Endothelial cell of umbilical vein (primary cell): Measurements from ENCODE around the gene TSPAN5. TPM values are rescaled to one million over a fixed set of nuclear protein-coding genes. Genes with fewer than 3 reads are reported as not detected.

Source experiments
- BruUV-seq: library from RNA; stranded (reverse); fragments of 400-500 nt; replicated peaks from 2 replicates; lab custom pipeline; 2021; lab: Mats Ljungman, UMichigan
- CTCF ChIA-PET: fragments of 300-600, 350-600 bp; sonication (Branson Sonifier 250); formaldehyde crosslinking; loops from one replicate; lab custom pipeline; 2021; ENCODE audit warnings: antibody characterized with exemption, inconsistent platforms; lab: Charles Lee
- POLR2A ChIA-PET: fragments of 300-600, 350-600 bp; sonication (Branson Sonifier 250); formaldehyde crosslinking; loops from one replicate; lab custom pipeline; 2021; ENCODE audit warnings: antibody characterized with exemption, inconsistent platforms; lab: Charles Lee
- DNase-seq: peaks from one replicate; pipeline ENCODE4 v3.0.0-alpha.2; 2011; ENCODE audit warnings: low read depth, low spot score
- FAIRE-seq: peaks from 2 replicates; lab custom pipeline; 2011; peaks lifted over from hg19 to GRCh38; lab: Jason Lieb, UNC
- H2AFZ ChIP-seq: 2 replicates; pipeline ENCODE4 v1.6.0; 2012; ENCODE audit warnings: low read depth, low read length, control low read depth, inconsistent platforms
- H3K27ac ChIP-seq: 2 replicates; pipeline ENCODE4 v1.5.1; 2011; ENCODE audit warnings: low read depth, mild to moderate bottlenecking, control low read depth, low read length, moderate library complexity; ENCODE audit not compliant: insufficient read depth
- H3K27me3 ChIP-seq, 2 experiments: 2 replicates each; pipeline versions ENCODE4 v1.6.0 to v1.6.1; 2011; ENCODE audit warnings: low read length in 2 of 2, mixed read lengths in 1 of 2; ENCODE audit not compliant: control insufficient read depth in 2 of 2, insufficient read depth in 2 of 2
- H3K36me3 ChIP-seq, 2 experiments: 2 replicates in 1 of 2; 3 replicates in 1 of 2; pipeline ENCODE4 v1.5.1; 2011; ENCODE audit warnings: low read length in 2 of 2, mild to moderate bottlenecking in 1 of 2, moderate library complexity in 1 of 2; ENCODE audit not compliant: control insufficient read depth in 2 of 2, insufficient read depth in 2 of 2; ENCODE audit errors: extremely low read depth in 1 of 2
- H3K4me1 ChIP-seq: 3 replicates; pipeline ENCODE4 v1.5.1; 2011; ENCODE audit warnings: mild to moderate bottlenecking, low read length; ENCODE audit not compliant: control insufficient read depth, insufficient read depth; ENCODE audit errors: extremely low read depth
- H3K4me2 ChIP-seq: 2 replicates; pipeline ENCODE4 v1.6.1; 2011; ENCODE audit warnings: low read length, control low read depth, mixed read lengths; ENCODE audit not compliant: insufficient read depth
- H3K4me3 ChIP-seq, 3 experiments: fragments of 200-600 bp in 1 of 3; sonication (generic), shearing (Covaris generic) in 1 of 3; replicated peaks in 1 of 3; 2 replicates each; pipeline ENCODE4 v1.5.1; 2011 to 2016; ENCODE audit warnings: control low read depth in 3 of 3, low read length in 3 of 3, mild to moderate bottlenecking in 2 of 3, inconsistent platforms in 1 of 3, low read depth in 1 of 3, moderate library complexity in 1 of 3; ENCODE audit not compliant: insufficient read depth in 1 of 3
- H3K79me2 ChIP-seq: 2 replicates; pipeline ENCODE4 v1.6.0; 2012; ENCODE audit warnings: low read length, inconsistent platforms; ENCODE audit not compliant: control insufficient read depth, insufficient read depth
- H3K9ac ChIP-seq: replicated peaks from 2 replicates; pipeline ENCODE3; 2011; ENCODE audit warnings: low read length, control low read depth; ENCODE audit not compliant: insufficient read depth; ENCODE audit errors: extremely low read depth
- H3K9me1 ChIP-seq: replicated peaks from 3 replicates; pipeline ENCODE4 v1.6.0; 2011; ENCODE audit warnings: mild to moderate bottlenecking, low read length; ENCODE audit not compliant: control insufficient read depth, insufficient read depth; ENCODE audit errors: extremely low read depth
- H3K9me3 ChIP-seq: replicated peaks from 2 replicates; pipeline ENCODE4 v1.5.1; 2012; ENCODE audit warnings: low read length, inconsistent platforms; ENCODE audit not compliant: control insufficient read depth, insufficient read depth
- H4K20me1 ChIP-seq: replicated peaks from 2 replicates; pipeline ENCODE3; 2011; ENCODE audit warnings: mild to moderate bottlenecking, low read length; ENCODE audit not compliant: control insufficient read depth, insufficient read depth; ENCODE audit errors: extremely low read depth
- EZH2 ChIP-seq: IDR thresholded peaks from 2 replicates; pipeline ENCODE4 v1.6.1; 2012; ENCODE audit warnings: borderline replicate concordance, low read depth, mild to moderate bottlenecking, moderate library complexity, low read length, inconsistent platforms; ENCODE audit not compliant: severe bottlenecking
- FOS ChIP-seq: IDR thresholded peaks from 2 replicates; pipeline ENCODE4 v1.6.1; 2011; ENCODE audit warnings: mild to moderate bottlenecking, low read length, moderate library complexity, borderline replicate concordance; ENCODE audit not compliant: insufficient read depth
- JUN ChIP-seq: IDR thresholded peaks from 2 replicates; pipeline ENCODE4 v1.6.1; 2011; ENCODE audit warnings: borderline replicate concordance, low read depth; ENCODE audit not compliant: insufficient read length, insufficient read depth
- MYC ChIP-seq: IDR thresholded peaks from one replicate; pipeline ENCODE4 v1.6.1; 2011; ENCODE audit warnings: mild to moderate bottlenecking, low read depth, low read length
- POLR2A ChIP-seq: IDR thresholded peaks from 2 replicates; pipeline ENCODE4 v1.6.1; 2012; ENCODE audit warnings: low read depth, mild to moderate bottlenecking, control low read depth, low read length
- POLR2AphosphoS5 ChIP-seq: IDR thresholded peaks from 2 replicates; pipeline ENCODE4 v1.6.1; 2012; ENCODE audit warnings: low read depth, mild to moderate bottlenecking, control low read depth, low read length, moderate library complexity; ENCODE audit not compliant: insufficient read depth
- dilution Hi-C: fragments of 300-500 bp; cut with MboI; formaldehyde crosslinking; loops from one replicate; pipeline ENCODE4 v1.15.0; 2019; ENCODE audit warnings: low sequenced_read_pairs; ENCODE audit not compliant: extremely low pct_ligation_motif_present
- intact Hi-C: fragments of 100-400 bp; cut with micrococcal nuclease; formaldehyde crosslinking; loops from one replicate; pipeline ENCODE4 v1.10.0; 2022
- polyA plus RNA-seq, 4 experiments: library from polyadenylated mRNA; depleted of rRNA in 3 of 4; stranded (reverse) in 3 of 4; unstranded in 1 of 4; fragments of >200 nt; gene quantifications; 2 replicates each; pipeline versions ENCODE4 v1.2.1 to v1.2.3, GENCODE V29; 2011 to 2012; ENCODE audit warnings: missing spikeins in 1 of 4
- total RNA-seq: library from RNA; stranded (reverse); gene quantifications from 2 replicates; pipeline ENCODE4 v1.2.3, GENCODE V29; 2021
- TF ChIP-seq, protein P1 (sequence below), 2 donors: IDR thresholded peaks; 1 replicate in 1 of 2; 2 replicates in 1 of 2; pipeline ENCODE4 v1.5.1; 2011; ENCODE audit warnings: low read length in 2 of 2, mild to moderate bottlenecking in 2 of 2, moderate library complexity in 2 of 2, control low read depth in 1 of 2, inconsistent platforms in 1 of 2, low read depth in 1 of 2; ENCODE audit not compliant: insufficient read depth in 1 of 2; ENCODE audit errors: extremely low read depth in 1 of 2
- TF ChIP-seq, protein P2 (sequence below): IDR thresholded peaks from 2 replicates; pipeline ENCODE4 v1.6.1; 2011; ENCODE audit not compliant: insufficient read depth, insufficient read length

The TSPAN5 gene
- total and polyA plus RNA-seq, 2 donors (not counting 3 experiments of a cell fraction or from before 2014, with no cell fraction given): 45.1 to 50.2 TPM

DNA sequence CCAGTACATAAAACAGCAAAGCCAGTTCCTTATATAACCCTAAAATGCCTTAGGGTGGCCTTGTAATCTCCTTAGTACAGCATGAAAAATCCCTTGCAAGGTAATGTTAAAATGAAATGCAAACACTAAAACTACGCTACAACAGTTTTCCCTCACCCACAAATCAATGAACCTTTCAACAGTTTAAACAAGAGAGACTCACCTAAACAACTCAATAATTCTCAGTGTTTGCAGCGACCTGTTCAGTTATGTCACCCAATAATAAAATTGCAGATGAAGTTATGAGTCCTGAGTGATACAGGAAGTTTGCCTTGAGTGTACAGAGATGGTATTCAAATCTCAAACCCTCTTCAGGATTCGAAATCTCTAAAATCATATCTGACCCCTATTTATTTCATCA lies 25.3 kb downstream of the TSPAN5 start:
- BruUV-seq: no TSS peak
- intact Hi-C loops: no loop called here
- DNase-seq: no peak

More for the DNA sequence above, 25.3 kb downstream of the TSPAN5 start:
- H4K20me1 ChIP-seq: no peaks in the 10 kb centered on the region
- no peaks in the 10 kb centered on the region for H3K9me3 ChIP-seq
- ChIA-PET POLR2A (no interaction called here), CTCF (no interaction called here)
- peaks cover 87% of the 10 kb centered on the region for H3K79me2 ChIP-seq
- no peak overlapping the region for H3K27ac ChIP-seq
- no peak for TF ChIP-seq JUN
- TF ChIP-seq MYC: no peak
- no peak for TF ChIP-seq POLR2A
- no peak for TF ChIP-seq POLR2AphosphoS5
- TF ChIP-seq FOS: no peak
- TF ChIP-seq, protein P1, sequence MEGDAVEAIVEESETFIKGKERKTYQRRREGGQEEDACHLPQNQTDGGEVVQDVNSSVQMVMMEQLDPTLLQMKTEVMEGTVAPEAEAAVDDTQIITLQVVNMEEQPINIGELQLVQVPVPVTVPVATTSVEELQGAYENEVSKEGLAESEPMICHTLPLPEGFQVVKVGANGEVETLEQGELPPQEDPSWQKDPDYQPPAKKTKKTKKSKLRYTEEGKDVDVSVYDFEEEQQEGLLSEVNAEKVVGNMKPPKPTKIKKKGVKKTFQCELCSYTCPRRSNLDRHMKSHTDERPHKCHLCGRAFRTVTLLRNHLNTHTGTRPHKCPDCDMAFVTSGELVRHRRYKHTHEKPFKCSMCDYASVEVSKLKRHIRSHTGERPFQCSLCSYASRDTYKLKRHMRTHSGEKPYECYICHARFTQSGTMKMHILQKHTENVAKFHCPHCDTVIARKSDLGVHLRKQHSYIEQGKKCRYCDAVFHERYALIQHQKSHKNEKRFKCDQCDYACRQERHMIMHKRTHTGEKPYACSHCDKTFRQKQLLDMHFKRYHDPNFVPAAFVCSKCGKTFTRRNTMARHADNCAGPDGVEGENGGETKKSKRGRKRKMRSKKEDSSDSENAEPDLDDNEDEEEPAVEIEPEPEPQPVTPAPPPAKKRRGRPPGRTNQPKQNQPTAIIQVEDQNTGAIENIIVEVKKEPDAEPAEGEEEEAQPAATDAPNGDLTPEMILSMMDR (IDR thresholded peaks at IDR 0.05; ENCODE audit: extremely low read depth in 1 of 2, insufficient read depth in 1 of 2, low read depth in 1 of 2, low read length in 2 of 2): no peak
- no peak for TF ChIP-seq EZH2
- TF ChIP-seq, protein P2, sequence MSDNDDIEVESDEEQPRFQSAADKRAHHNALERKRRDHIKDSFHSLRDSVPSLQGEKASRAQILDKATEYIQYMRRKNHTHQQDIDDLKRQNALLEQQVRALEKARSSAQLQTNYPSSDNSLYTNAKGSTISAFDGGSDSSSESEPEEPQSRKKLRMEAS: no peak
- no peak overlapping the region for H3K4me2 ChIP-seq
- FAIRE-seq: no peak
- no peaks in the 10 kb centered on the region for H3K9me1 ChIP-seq
- peaks cover 0 to 3% of the 10 kb centered on the region in 2 experiments for H3K36me3 ChIP-seq
- H3K9ac ChIP-seq: no peak overlapping the region
- dilution Hi-C loops: no loop called here
- H3K4me3 ChIP-seq: no peak overlapping the region
- H2AFZ ChIP-seq: no peak overlapping the region
- no peaks in the 10 kb centered on the region for H3K27me3 ChIP-seq
- H3K4me1 ChIP-seq: peaks cover 5% of the 10 kb centered on the region
